ENCODE measurements around the gene IGF2BP2.

IGF2BP2 gene

GRCh38 chr3:185750702-185751101, 74.1 kb downstream of the IGF2BP2 start:
- H3K4me3 ChIP-seq (ENCODE audit: control insufficient read depth, low read depth, low read length) = no peak overlapping the region
- DNase-seq (ENCODE audit: low read depth) = no peak
- TF ChIP-seq CTCF (IDR thresholded peaks at IDR 0.05; ENCODE audit: control insufficient read depth, insufficient read depth, low read depth, low read length, missing control alignments) = no peak

GRCh38 chr3:185750015-185750414, 74.8 kb downstream of the IGF2BP2 start:
- DNase-seq (ENCODE audit: low read depth) = no peak
- TF ChIP-seq CTCF (IDR thresholded peaks at IDR 0.05; ENCODE audit: control insufficient read depth, insufficient read depth, low read depth, low read length, missing control alignments) = no peak
- H3K4me3 ChIP-seq (ENCODE audit: control insufficient read depth, low read depth, low read length) = no peak overlapping the region

- no peak overlapping the region for H3K4me3 ChIP-seq (ENCODE audit: control insufficient read depth, low read depth, low read length)
- no peak for DNase-seq (ENCODE audit: low read depth)
Measured at GRCh38 chr3:185746470-185746869, 78.4 kb downstream of the IGF2BP2 start.

GRCh38 chr3:185744997-185745843, 79.6 kb downstream of the IGF2BP2 start:
- TF ChIP-seq CTCF (IDR thresholded peaks at IDR 0.05; ENCODE audit: control insufficient read depth, insufficient read depth, low read depth, low read length, missing control alignments) = no peak
- peak; percentile 52 for DNase-seq (ENCODE audit: low read depth)

More at GRCh38 chr3:185746470-185746869, 78.4 kb downstream of the IGF2BP2 start:
- no peak for TF ChIP-seq CTCF (IDR thresholded peaks at IDR 0.05; ENCODE audit: control insufficient read depth, insufficient read depth, low read depth, low read length, missing control alignments)

GRCh38 chr3:185741586-185741985, 83.3 kb downstream of the IGF2BP2 start:
- no peak overlapping the region for H3K4me3 ChIP-seq (ENCODE audit: control insufficient read depth, low read depth, low read length)
- TF ChIP-seq CTCF (IDR thresholded peaks at IDR 0.05; ENCODE audit: control insufficient read depth, insufficient read depth, low read depth, low read length, missing control alignments) = no peak
- no peak for DNase-seq (ENCODE audit: low read depth)

More at GRCh38 chr3:185744997-185745843, 79.6 kb downstream of the IGF2BP2 start:
- H3K4me3 ChIP-seq (ENCODE audit: control insufficient read depth, low read depth, low read length) = no peak overlapping the region

GRCh38 chr3:185740133-185740532, 84.7 kb downstream of the IGF2BP2 start:
- TF ChIP-seq CTCF (IDR thresholded peaks at IDR 0.05; ENCODE audit: control insufficient read depth, insufficient read depth, low read depth, low read length, missing control alignments) = no peak
- no peak for DNase-seq (ENCODE audit: low read depth)
- no peak overlapping the region for H3K4me3 ChIP-seq (ENCODE audit: control insufficient read depth, low read depth, low read length)

Data from AG09309 (cell line).